ENCODE measurements around the gene AAR2.

The AAR2 gene

DNA sequence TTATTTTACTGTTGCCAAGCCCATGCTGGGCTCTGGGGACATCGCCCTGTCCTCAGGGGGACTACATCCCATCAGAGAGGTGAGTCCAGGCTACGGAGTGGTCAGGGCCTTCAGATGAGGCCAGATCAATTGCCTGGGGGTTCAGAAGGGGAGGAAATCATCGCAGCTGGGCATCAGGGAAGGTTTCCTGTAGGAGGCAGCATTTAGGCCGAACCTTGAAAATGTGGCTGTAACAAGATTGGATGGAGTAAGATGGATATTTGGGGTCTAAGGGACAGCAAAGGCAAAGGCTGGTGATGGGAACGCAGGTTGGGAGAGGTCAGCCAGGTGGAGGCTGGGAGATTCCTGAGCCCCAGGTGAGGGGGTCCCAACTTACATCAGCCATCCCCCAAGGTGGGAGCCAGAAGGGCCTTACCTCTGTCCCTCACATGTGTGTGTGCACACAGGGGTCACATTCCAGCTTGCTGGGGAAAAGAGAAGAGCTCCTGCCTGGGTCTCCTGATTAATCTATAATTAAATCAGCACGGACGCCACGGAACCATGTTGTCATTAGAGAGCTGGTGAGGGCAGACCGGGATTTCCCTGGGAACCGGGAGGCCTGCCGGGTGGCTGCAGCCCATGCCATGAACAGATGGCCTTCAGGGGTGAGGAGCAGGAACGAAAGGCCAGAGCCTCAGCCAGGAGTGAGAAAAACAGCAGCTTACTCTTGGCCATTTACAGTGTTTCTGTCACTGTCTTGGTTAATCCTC, 39.3 kb downstream of the AAR2 start:
- DNase-seq (ENCODE audit: low spot score in 2 of 2) (no peak), ATAC-seq (no peak)
- H3K36me3 Mint-ChIP-seq, result no peaks in the 10 kb centered on the region
- H3K9me3 Mint-ChIP-seq, result no peaks in the 10 kb centered on the region
- no peaks in the 10 kb centered on the region for H3K4me1 Mint-ChIP-seq
- no peak overlapping the region for H3K27ac Mint-ChIP-seq
- H3K4me3 Mint-ChIP-seq, result no peak overlapping the region

DNA sequence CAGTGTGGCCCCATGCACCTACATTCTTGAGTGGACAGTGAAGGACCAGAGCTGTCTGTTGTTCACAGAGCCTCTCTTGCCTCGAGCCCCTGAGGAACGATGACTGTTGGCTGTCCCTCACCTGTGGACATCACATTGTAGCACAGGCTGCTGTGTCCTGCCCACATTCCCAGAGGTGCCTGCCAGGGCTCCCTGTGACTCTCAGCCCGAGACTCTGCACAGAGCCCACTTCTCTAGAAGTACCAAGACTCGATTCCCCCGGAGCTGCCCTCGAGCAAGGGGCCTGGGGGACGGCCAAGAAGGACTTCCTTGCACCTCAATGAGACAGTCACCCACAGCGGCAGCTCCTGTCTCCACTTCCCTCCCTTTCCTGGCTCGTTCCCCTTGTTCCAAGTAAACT, 41.3 kb downstream of the AAR2 start:
- no peaks in the 10 kb centered on the region for H3K9me3 Mint-ChIP-seq
- no peak overlapping the region for H3K27ac Mint-ChIP-seq

DNA sequence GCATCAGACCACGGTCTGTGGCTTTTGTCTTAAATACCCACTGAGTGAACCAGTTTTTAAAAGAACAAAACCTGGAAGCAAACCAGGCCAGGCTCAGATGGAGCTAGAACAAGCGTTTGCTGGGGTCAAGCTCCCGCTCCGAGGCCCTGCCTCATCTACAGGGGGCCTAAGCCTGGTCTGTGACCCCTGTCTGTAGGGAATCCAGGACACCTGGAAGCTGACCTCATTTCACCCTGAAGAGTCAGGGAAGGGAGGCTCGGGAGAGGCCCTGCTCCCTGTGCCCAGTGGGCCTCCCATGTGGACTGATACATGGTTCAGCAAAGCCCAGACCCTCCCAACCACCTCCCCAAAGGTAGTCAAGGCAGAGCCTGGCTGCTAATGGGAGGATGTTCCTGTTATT, 43.1 kb downstream of the AAR2 start:
- DNase-seq (ENCODE audit: low spot score in 2 of 2), result no peak
- ATAC-seq, result no peak
- Mint-ChIP-seq H3K27ac (no peak overlapping the region), H3K36me3 (no peaks in the 10 kb centered on the region), H3K4me3 (no peak overlapping the region), H3K4me1 (no peaks in the 10 kb centered on the region), H3K9me3 (no peaks in the 10 kb centered on the region)

More for the DNA sequence above, 41.3 kb downstream of the AAR2 start:
- Mint-ChIP-seq H3K4me1 (no peaks in the 10 kb centered on the region), H3K36me3 (no peaks in the 10 kb centered on the region), H3K4me3 (no peak overlapping the region)
- no peak for ATAC-seq
- no peak for DNase-seq (ENCODE audit: low spot score in 2 of 2)

GRCh38 chr20:36279776-36280175, 43.5 kb downstream of the AAR2 start:
- Mint-ChIP-seq H3K9me3 (no peaks in the 10 kb centered on the region), H3K4me1 (no peaks in the 10 kb centered on the region), H3K36me3 (no peaks in the 10 kb centered on the region), H3K27ac (no peak overlapping the region), H3K4me3 (no peak overlapping the region)
- ATAC-seq (no peak), DNase-seq (ENCODE audit: low spot score in 2 of 2) (no peak)

DNA sequence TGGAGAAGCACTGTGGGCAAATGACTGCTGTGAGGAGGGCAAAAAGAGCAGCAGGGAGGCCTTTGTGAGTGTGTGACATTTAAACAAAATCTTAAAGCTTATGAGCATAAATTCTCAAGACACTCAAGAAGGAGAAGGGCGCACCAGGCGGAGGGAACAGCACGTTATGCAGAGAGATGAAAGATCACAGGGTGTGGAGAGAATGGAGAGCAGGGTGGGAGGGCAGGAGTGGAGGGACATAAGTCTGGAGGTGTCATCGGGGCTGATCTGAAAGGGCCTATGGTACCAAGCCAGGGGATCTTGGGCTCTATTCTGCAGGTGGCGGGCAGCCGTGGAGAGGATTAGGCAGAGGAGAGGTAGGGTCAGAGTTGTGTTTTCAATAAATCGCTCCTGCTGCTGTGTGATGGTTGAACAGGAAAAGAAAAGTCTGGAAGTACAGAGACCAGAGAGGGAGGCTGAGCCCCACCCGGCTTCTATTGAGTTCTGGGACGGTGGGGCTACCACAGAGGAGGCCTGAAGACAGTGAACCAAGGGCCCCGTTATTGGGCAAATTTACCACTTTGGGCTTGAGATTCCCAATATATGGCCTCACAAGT, 45.6 kb downstream of the AAR2 start:
- no peak overlapping the region for H3K4me3 Mint-ChIP-seq

DNA sequence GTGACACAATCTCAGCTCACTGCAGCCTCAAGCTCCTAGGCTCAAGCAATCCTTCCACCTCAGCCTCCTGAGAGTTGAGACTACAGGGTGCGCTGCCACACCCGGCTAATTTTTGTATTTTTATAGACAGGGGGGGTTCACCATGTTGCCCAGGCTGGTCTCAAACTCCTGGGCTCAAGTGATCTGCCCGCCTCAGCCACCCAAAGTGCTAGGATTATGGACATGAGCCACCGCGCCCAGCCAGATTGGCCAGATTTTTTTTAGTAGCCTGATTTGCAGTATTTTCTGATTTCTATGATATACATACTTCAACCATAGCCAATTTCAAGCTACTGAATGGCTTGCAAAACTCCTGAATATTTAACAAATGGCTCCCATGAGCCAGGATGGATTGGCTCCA, 48.5 kb downstream of the AAR2 start:
- H3K4me1 Mint-ChIP-seq, result no peaks in the 10 kb centered on the region
- H3K27ac Mint-ChIP-seq, result no peak overlapping the region

More for the DNA sequence above, 45.6 kb downstream of the AAR2 start:
- Mint-ChIP-seq H3K9me3 (no peaks in the 10 kb centered on the region), H3K27ac (no peak overlapping the region), H3K36me3 (no peaks in the 10 kb centered on the region), H3K4me1 (no peaks in the 10 kb centered on the region)
- ATAC-seq (no peak), DNase-seq (ENCODE audit: low spot score in 2 of 2) (no peak)

GRCh38 chr20:36285746-36286447, 49.6 kb downstream of the AAR2 start:
- no peaks in the 10 kb centered on the region for H3K4me1 Mint-ChIP-seq
- no peak overlapping the region for H3K27ac Mint-ChIP-seq
- H3K36me3 Mint-ChIP-seq, result no peaks in the 10 kb centered on the region
- no peak for DNase-seq (ENCODE audit: low spot score in 2 of 2)
- no peaks in the 10 kb centered on the region for H3K9me3 Mint-ChIP-seq
- H3K4me3 Mint-ChIP-seq, result no peak overlapping the region
- ATAC-seq, result no peak

More for the DNA sequence above, 48.5 kb downstream of the AAR2 start:
- Mint-ChIP-seq H3K4me3 (no peak overlapping the region), H3K36me3 (no peaks in the 10 kb centered on the region), H3K9me3 (no peaks in the 10 kb centered on the region)
- DNase-seq (ENCODE audit: low spot score in 2 of 2), result no peak
- ATAC-seq, result no peak

- Mint-ChIP-seq H3K36me3 (no peaks in the 10 kb centered on the region), H3K4me3 (no peak overlapping the region), H3K9me3 (no peaks in the 10 kb centered on the region), H3K4me1 (no peaks in the 10 kb centered on the region), H3K27ac (no peak overlapping the region)
- DNase-seq (ENCODE audit: low spot score in 2 of 2) (no peak), ATAC-seq (no peak)
Measured at GRCh38 chr20:36297656-36298055, 61.4 kb downstream of the AAR2 start.

- no peaks in the 10 kb centered on the region for H3K36me3 Mint-ChIP-seq
- no peaks in the 10 kb centered on the region for H3K4me1 Mint-ChIP-seq
- ATAC-seq, result no peak
- H3K9me3 Mint-ChIP-seq, result no peaks in the 10 kb centered on the region
- H3K27ac Mint-ChIP-seq, result no peak overlapping the region
- no peak for DNase-seq (ENCODE audit: low spot score in 2 of 2)
- no peak overlapping the region for H3K4me3 Mint-ChIP-seq
Measured at GRCh38 chr20:36298061-36298460, 61.8 kb downstream of the AAR2 start.

GRCh38 chr20:36298795-36299339, 62.6 kb downstream of the AAR2 start:
- H3K4me3 Mint-ChIP-seq, result no peak overlapping the region
- no peak overlapping the region for H3K27ac Mint-ChIP-seq
- no peaks in the 10 kb centered on the region for H3K4me1 Mint-ChIP-seq
- no peaks in the 10 kb centered on the region for H3K9me3 Mint-ChIP-seq
- DNase-seq (ENCODE audit: low spot score in 2 of 2), result no peak
- H3K36me3 Mint-ChIP-seq, result no peaks in the 10 kb centered on the region
- ATAC-seq, result no peak

DNA sequence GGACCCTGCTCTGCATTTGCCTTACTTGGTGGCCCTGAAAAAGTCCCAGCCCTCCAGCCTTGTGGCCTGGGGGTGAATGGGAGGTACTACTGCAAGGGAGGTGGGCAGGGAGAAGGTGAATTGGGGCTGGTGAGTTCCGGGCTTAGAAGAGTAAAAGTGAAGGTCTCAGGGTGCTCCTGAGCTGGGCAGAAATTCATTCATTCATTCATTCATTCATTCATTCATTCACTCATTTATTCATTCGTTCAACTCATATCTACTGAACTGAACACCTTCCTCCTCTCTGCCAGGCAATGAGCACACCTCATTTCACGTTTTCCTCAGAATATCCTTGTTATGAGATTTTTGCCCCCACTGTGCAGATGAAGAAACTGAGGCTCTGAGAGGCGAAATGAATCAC, 63.2 kb downstream of the AAR2 start:
- Mint-ChIP-seq H3K27ac (no peak overlapping the region), H3K36me3 (no peaks in the 10 kb centered on the region), H3K9me3 (no peaks in the 10 kb centered on the region), H3K4me3 (no peak overlapping the region), H3K4me1 (no peaks in the 10 kb centered on the region)
- DNase-seq (ENCODE audit: low spot score in 2 of 2) (no peak), ATAC-seq (no peak)

- ATAC-seq, result no peak
- Mint-ChIP-seq H3K9me3 (no peaks in the 10 kb centered on the region), H3K27ac (no peak overlapping the region)
Measured at GRCh38 chr20:36301359-36302119, 65.3 kb downstream of the AAR2 start.

GRCh38 chr20:36303020-36303595, 66.8 kb downstream of the AAR2 start:
- DNase-seq (ENCODE audit: low spot score in 2 of 2) (no peak), ATAC-seq (no peak)
- Mint-ChIP-seq H3K36me3 (no peaks in the 10 kb centered on the region), H3K9me3 (no peaks in the 10 kb centered on the region), H3K4me1 (peaks cover 15% of the 10 kb centered on the region), H3K4me3 (no peak overlapping the region), H3K27ac (no peak overlapping the region)

More at GRCh38 chr20:36301359-36302119, 65.3 kb downstream of the AAR2 start:
- H3K4me1 Mint-ChIP-seq, result peaks cover 9% of the 10 kb centered on the region
- H3K36me3 Mint-ChIP-seq, result no peaks in the 10 kb centered on the region
- DNase-seq (ENCODE audit: low spot score in 2 of 2), result no peak
- H3K4me3 Mint-ChIP-seq, result no peak overlapping the region

DNA sequence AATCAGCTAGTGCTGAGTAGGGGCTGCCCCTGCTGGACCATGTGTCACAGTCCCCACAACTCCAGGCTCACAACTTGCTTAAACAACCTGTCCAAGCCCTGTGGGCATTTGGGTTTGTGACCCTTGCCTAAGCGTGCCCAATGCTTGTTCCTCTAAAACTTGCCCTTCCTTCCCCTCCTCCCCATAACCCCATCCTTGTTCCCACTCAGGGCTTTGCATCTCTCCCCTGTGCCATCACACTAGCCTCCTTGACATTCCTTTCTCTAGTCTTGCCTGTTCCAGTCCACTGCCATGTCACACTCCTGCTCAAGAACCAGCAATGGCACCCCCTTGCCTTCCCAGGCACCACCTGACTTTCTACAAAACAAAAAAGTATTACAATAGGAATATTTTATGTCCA, 67.6 kb downstream of the AAR2 start:
- Mint-ChIP-seq H3K9me3 (no peaks in the 10 kb centered on the region), H3K27ac (no peak overlapping the region), H3K4me1 (peaks cover 20% of the 10 kb centered on the region), H3K4me3 (no peak overlapping the region), H3K36me3 (no peaks in the 10 kb centered on the region)
- ATAC-seq, result no peak
- no peak for DNase-seq (ENCODE audit: low spot score in 2 of 2)

Measured in stimulated activated effector memory CD8-positive, alpha-beta T cell treated with anti-CD3 and anti-CD28 coated beads, Interleukin-12 subunit alpha, Interleukin-12 subunit beta, amount 100 ng/mL, for 72 hours (primary cell).